ENCODE measurements around the gene GALC.

DNA sequence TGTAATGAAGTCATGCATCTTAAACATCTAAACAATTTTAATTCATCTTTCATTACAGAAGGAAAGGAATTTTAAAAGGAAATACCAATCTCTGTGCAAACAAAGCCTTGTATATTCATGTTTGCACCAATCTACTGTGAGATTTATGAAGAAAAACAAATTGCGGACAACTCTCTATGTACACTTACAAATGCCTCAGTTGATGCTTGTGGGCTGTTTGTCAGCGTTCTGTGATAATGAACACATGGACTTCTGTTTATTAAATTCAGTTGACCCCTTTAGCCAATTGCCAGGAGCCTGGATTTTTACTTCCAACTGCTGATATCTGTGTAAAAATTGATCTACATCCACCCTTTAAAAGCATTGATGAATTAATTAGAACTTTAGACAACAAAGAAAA, 17.3 kb upstream of the GALC start:
- TF ChIP-seq POLR2A (IDR thresholded peaks at IDR 0.05; ENCODE audit: low read length) (no peak), GATA1 (IDR thresholded peaks at IDR 0.05; ENCODE audit: low read depth, low read length) (no peak)
